SK-N-SH (cell line): ENCODE data around the gene SLC25A29. TPM values are rescaled to one million over a fixed set of nuclear protein-coding genes. Genes with fewer than 3 reads are reported as not detected.

Source experiments
- CTCF ChIA-PET: fragments of 300-600, 350-600 bp; formaldehyde crosslinking; extraction: SDS; loops from one replicate; lab custom pipeline; 2021; lab: Yijun Ruan, JAX
- POLR2A ChIA-PET: fragments of 350-600 bp; sonication (Branson Sonifier 250); formaldehyde crosslinking; extraction: SDS; loops from one replicate; lab custom pipeline; 2020; ENCODE audit warnings: antibody characterized with exemption, inconsistent platforms; lab: Yijun Ruan, JAX
- DNase-seq: peaks from one replicate; pipeline ENCODE4 v3.0.0; 2012
- H2AFZ ChIP-seq: fragments of 200-600 bp; sonication (generic); 2 replicates; pipeline ENCODE4 v1.8.1; 2016; ENCODE audit warnings: antibody characterized with exemption, mild to moderate bottlenecking, low read depth
- H3F3A ChIP-seq: fragments of 200-600 bp; sonication (generic); replicated peaks from 2 replicates; pipeline ENCODE3; 2016; ENCODE audit warnings: antibody characterized with exemption, mild to moderate bottlenecking; ENCODE audit not compliant: insufficient read depth
- H3K27ac ChIP-seq, 2 experiments: fragments of 200-500 bp in 1 of 2; fragments of 200-600 bp in 1 of 2; sonication (Bioruptor generic) in 1 of 2; sonication (generic), shearing (Covaris generic) in 1 of 2; 2 replicates each; pipeline versions ENCODE4 v1.5.1 to v1.6.1; 2014 to 2016; ENCODE audit warnings: low read depth in 2 of 2, inconsistent platforms in 1 of 2, low read length in 1 of 2, mild to moderate bottlenecking in 1 of 2, mixed read lengths in 1 of 2
- H3K27me3 ChIP-seq: fragments of 200-600 bp; sonication (generic), shearing (Covaris generic); 2 replicates; pipeline ENCODE4 v1.6.1; 2016; ENCODE audit warnings: mixed run types; ENCODE audit not compliant: insufficient read depth
- H3K36me3 ChIP-seq, 2 experiments: fragments of 200-500 bp in 1 of 2; fragments of 200-600 bp in 1 of 2; sonication (Bioruptor generic) in 1 of 2; sonication (generic) in 1 of 2; replicated peaks in 1 of 2; 2 replicates each; pipeline versions ENCODE3 to v1.5.1; 2014 to 2016; ENCODE audit warnings: low read length in 1 of 2, mild to moderate bottlenecking in 1 of 2; ENCODE audit not compliant: insufficient read depth in 2 of 2, control insufficient read depth in 1 of 2
- H3K4me1 ChIP-seq, 2 experiments: fragments of 200-500 bp in 1 of 2; fragments of 200-600 bp in 1 of 2; sonication (Bioruptor generic) in 1 of 2; sonication (generic), shearing (Covaris generic) in 1 of 2; 2 replicates each; pipeline versions ENCODE4 v1.5.1 to v1.6.1; 2014 to 2016; ENCODE audit warnings: low read depth in 1 of 2, low read length in 1 of 2, mixed run types in 1 of 2; ENCODE audit not compliant: insufficient read depth in 2 of 2, control insufficient read depth in 1 of 2
- H3K4me2 ChIP-seq: fragments of 200-600 bp; sonication (generic), shearing (Covaris generic); 2 replicates; pipeline ENCODE4 v1.6.1; 2017; ENCODE audit warnings: mixed run types
- H3K4me3 ChIP-seq, 2 experiments: fragments of 200-500 bp in 1 of 2; fragments of 200-600 bp in 1 of 2; sonication (Bioruptor generic) in 1 of 2; sonication (generic), shearing (Covaris generic) in 1 of 2; 2 replicates each; pipeline versions ENCODE4 v1.5.1 to v1.8.1; 2014 to 2016; ENCODE audit warnings: low read depth in 2 of 2, inconsistent platforms in 1 of 2, low read length in 1 of 2, mild to moderate bottlenecking in 1 of 2, mixed read lengths in 1 of 2, moderate library complexity in 1 of 2
- H3K79me2 ChIP-seq: fragments of 200-600 bp; sonication (generic); 2 replicates; pipeline ENCODE4 v1.8.1; 2017; ENCODE audit warnings: mild to moderate bottlenecking; ENCODE audit not compliant: insufficient read depth
- H3K9ac ChIP-seq: fragments of 200-600 bp; sonication (generic); 2 replicates; pipeline ENCODE4 v1.6.1; 2017; ENCODE audit warnings: mixed run types
- H3K9me2 ChIP-seq: fragments of 200-600 bp; sonication (generic); 2 replicates; pipeline ENCODE4 v1.6.1; 2017; ENCODE audit warnings: mixed run types
- H3K9me3 ChIP-seq: fragments of 200-600 bp; sonication (generic); 2 replicates; pipeline ENCODE4 v1.6.1; 2017; ENCODE audit warnings: mixed run types, mild to moderate bottlenecking, moderate library complexity
- H4K20me1 ChIP-seq: fragments of 200-600 bp; sonication (generic); 2 replicates; pipeline ENCODE4 v1.6.1; 2017; ENCODE audit warnings: mild to moderate bottlenecking, mixed run types; ENCODE audit not compliant: insufficient read depth
- JUND ChIP-seq: IDR thresholded peaks from 2 replicates; pipeline ENCODE4 v1.4.0; 2012
- SMC3 ChIP-seq: IDR thresholded peaks from 2 replicates; pipeline ENCODE4 v1.6.1; 2012; ENCODE audit warnings: low read depth, low read length, improper control_type of control experiment
- TAF1 ChIP-seq: IDR thresholded peaks from 2 replicates; pipeline ENCODE4 v1.6.1; 2012; ENCODE audit warnings: low read depth, mild to moderate bottlenecking, low read length, moderate library complexity, borderline replicate concordance
- TEAD4 ChIP-seq: IDR thresholded peaks from 2 replicates; pipeline ENCODE4 v1.4.0; 2012; ENCODE audit warnings: mild to moderate bottlenecking, borderline replicate concordance; ENCODE audit not compliant: insufficient read depth
- WGBS: methylation state at CpG from one replicate; pipeline ENCODE4 v1.1.6; 2017; ENCODE audit warnings: low lambda C conversion rate; 5-methylcytosine and 5-hydroxymethylcytosine counted together
- polyA plus RNA-seq, 3 experiments: library from polyadenylated mRNA; depleted of rRNA; stranded (reverse); fragments of >200 nt; gene quantifications; 2 replicates each; pipeline ENCODE4 v1.2.3, GENCODE V29; 2012
- TF ChIP-seq, protein P1 (sequence below): fragments of 200-600 bp; sonication (generic); IDR thresholded peaks from 2 replicates; pipeline ENCODE4 v1.6.1; 2017; ENCODE audit warnings: antibody characterized with exemption, mild to moderate bottlenecking, moderate library complexity
- TF ChIP-seq, protein P2 (sequence below): fragments of 150-350 bp; IDR thresholded peaks from 2 replicates; pipeline ENCODE4 v1.6.1; 2017; ENCODE audit warnings: antibody characterized with exemption, low read length, low read depth, borderline replicate concordance
- TF ChIP-seq, protein P3 (sequence below): IDR thresholded peaks from 2 replicates; pipeline ENCODE4 v1.6.1; 2012; ENCODE audit warnings: mild to moderate bottlenecking, low read depth, low read length, moderate library complexity
- TF ChIP-seq, protein P4 (sequence below): IDR thresholded peaks from 2 replicates; pipeline ENCODE4 v1.4.0; 2012; ENCODE audit warnings: low read depth, borderline replicate concordance

Gene SLC25A29
- polyA plus RNA-seq, 1 of the 3 experiments (the other 2 are of a cell fraction), result 66.9 TPM

DNA sequence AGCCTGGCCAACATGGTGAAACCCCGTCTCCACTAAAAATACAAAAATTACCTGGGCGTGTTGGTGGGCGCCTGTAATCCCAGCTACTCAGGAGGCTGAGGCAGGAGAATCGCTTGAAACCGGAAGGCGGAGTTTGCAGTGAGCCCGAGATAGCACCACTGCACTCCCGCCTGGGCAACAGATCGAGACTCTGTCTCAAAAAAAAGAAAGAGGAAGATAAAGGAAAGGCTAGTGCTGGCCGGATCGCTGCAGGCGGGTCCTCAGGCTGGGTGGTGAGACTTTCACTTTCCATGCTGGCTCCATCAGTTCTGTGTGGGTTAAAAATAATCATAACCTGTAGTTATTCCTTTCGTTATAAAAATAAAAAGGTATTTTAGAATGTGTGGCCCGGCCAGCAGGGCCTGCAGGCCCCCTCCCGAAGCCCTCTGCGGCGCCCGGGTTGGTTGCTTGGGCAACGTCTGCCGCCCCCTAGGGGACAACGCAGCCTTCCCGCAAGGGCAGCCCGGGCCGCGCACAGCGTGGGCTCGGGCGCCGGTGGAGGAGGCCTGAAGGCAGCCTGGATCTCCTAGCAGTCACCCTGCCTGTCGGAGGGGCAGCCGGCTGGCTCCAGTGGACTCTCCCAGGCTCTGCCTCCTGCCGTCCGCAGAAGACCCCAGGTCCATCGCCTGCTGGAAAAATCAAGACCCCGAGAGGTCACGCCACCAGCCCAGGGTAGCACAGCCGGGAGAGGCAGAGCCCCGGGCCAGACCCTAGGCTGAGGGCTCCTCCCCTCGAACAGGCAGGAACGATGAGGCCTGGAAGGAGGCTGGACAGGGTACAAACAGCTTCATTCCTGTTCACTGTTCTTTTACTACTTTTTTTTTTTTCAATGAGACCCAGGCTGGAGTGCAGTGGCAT, 11.9 kb upstream of the SLC25A29 start:
- TF ChIP-seq TAF1, result no peak
- TF ChIP-seq, protein P1, sequence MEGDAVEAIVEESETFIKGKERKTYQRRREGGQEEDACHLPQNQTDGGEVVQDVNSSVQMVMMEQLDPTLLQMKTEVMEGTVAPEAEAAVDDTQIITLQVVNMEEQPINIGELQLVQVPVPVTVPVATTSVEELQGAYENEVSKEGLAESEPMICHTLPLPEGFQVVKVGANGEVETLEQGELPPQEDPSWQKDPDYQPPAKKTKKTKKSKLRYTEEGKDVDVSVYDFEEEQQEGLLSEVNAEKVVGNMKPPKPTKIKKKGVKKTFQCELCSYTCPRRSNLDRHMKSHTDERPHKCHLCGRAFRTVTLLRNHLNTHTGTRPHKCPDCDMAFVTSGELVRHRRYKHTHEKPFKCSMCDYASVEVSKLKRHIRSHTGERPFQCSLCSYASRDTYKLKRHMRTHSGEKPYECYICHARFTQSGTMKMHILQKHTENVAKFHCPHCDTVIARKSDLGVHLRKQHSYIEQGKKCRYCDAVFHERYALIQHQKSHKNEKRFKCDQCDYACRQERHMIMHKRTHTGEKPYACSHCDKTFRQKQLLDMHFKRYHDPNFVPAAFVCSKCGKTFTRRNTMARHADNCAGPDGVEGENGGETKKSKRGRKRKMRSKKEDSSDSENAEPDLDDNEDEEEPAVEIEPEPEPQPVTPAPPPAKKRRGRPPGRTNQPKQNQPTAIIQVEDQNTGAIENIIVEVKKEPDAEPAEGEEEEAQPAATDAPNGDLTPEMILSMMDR, result peak; percentile 39
- TF ChIP-seq, all 33 proteins: peak for 1
- no peaks in the 10 kb centered on the region for H4K20me1 ChIP-seq
- ChIA-PET POLR2A (interaction anchor here (0.6 kb wide), 1 partner anchor 44 kb away, joined by 3 read pairs; no protein-coding TSS in a partner anchor), CTCF (no interaction called here)
- peaks cover 0 to under 1% of the 10 kb centered on the region in 2 experiments; a peak in 1 of 4 replicates for H3K4me1 ChIP-seq
- H3K4me3 ChIP-seq, result no peak overlapping the region
- H2AFZ ChIP-seq, result no peak overlapping the region
- peak; percentile 61 for DNase-seq
- no peaks in the 10 kb centered on the region for H3K36me3 ChIP-seq
- H3K79me2 ChIP-seq, result no peaks in the 10 kb centered on the region
- WGBS, result 82% methylated on average over 38 of the region's 40 CpGs
- no peaks in the 10 kb centered on the region for H3K27me3 ChIP-seq
- H3K4me2 ChIP-seq, result no peak overlapping the region
- H3K9ac ChIP-seq, result no peak overlapping the region
- H3K27ac ChIP-seq, result no peak overlapping the region
- no peaks in the 10 kb centered on the region for H3K9me2 ChIP-seq
- no peaks in the 10 kb centered on the region for H3K9me3 ChIP-seq
- H3F3A ChIP-seq, result no peaks in the 10 kb centered on the region

DNA sequence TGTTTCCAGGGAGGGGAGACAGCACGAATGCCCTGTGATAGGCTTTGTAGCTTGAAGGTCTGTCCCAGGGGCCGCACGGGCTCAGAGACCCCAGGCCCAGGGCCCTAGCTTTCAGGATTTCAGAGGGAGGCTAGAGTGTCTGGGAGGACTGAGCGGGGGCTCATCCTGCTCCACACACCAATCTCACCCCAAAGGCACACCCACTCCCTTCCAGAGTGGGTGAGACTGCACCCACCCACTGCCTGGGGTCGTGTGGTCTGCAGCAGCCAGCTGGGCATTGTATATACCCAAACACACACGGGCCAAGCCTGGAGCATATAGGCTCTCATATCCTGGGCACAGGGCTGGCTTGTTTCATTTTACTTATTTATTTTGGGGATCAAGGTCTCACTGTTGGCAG, 11.1 kb upstream of the SLC25A29 start:
- no peak overlapping the region for H3K4me3 ChIP-seq
- H3K27me3 ChIP-seq, result no peaks in the 10 kb centered on the region
- H3K9ac ChIP-seq, result no peak overlapping the region
- 89% methylated on average over 4 of the region's 6 CpGs for WGBS
- H3K27ac ChIP-seq, result no peak overlapping the region
- no peaks in the 10 kb centered on the region for H4K20me1 ChIP-seq
- DNase-seq, result no peak
- no peaks in the 10 kb centered on the region for H3K36me3 ChIP-seq
- no peaks in the 10 kb centered on the region for H3K9me2 ChIP-seq
- no peak overlapping the region for H2AFZ ChIP-seq
- H3K4me2 ChIP-seq, result no peak overlapping the region
- H3K4me1 ChIP-seq, result peaks cover 0 to 8% of the 10 kb centered on the region in 2 experiments; a peak in 1 of 4 replicates
- CTCF ChIA-PET, result interaction anchor here (0.7 kb wide), 1 partner anchor 32 kb away, joined by 3 read pairs; no protein-coding TSS in a partner anchor
- POLR2A ChIA-PET, result no interaction called here
- no peaks in the 10 kb centered on the region for H3K79me2 ChIP-seq
- no peaks in the 10 kb centered on the region for H3F3A ChIP-seq
- no peaks in the 10 kb centered on the region for H3K9me3 ChIP-seq
- TF ChIP-seq SMC3 (no peak), JUND (no peak), TEAD4 (no peak)
- TF ChIP-seq, protein P2, sequence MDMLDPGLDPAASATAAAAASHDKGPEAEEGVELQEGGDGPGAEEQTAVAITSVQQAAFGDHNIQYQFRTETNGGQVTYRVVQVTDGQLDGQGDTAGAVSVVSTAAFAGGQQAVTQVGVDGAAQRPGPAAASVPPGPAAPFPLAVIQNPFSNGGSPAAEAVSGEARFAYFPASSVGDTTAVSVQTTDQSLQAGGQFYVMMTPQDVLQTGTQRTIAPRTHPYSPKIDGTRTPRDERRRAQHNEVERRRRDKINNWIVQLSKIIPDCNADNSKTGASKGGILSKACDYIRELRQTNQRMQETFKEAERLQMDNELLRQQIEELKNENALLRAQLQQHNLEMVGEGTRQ, result no peak
- TF ChIP-seq, protein P3, sequence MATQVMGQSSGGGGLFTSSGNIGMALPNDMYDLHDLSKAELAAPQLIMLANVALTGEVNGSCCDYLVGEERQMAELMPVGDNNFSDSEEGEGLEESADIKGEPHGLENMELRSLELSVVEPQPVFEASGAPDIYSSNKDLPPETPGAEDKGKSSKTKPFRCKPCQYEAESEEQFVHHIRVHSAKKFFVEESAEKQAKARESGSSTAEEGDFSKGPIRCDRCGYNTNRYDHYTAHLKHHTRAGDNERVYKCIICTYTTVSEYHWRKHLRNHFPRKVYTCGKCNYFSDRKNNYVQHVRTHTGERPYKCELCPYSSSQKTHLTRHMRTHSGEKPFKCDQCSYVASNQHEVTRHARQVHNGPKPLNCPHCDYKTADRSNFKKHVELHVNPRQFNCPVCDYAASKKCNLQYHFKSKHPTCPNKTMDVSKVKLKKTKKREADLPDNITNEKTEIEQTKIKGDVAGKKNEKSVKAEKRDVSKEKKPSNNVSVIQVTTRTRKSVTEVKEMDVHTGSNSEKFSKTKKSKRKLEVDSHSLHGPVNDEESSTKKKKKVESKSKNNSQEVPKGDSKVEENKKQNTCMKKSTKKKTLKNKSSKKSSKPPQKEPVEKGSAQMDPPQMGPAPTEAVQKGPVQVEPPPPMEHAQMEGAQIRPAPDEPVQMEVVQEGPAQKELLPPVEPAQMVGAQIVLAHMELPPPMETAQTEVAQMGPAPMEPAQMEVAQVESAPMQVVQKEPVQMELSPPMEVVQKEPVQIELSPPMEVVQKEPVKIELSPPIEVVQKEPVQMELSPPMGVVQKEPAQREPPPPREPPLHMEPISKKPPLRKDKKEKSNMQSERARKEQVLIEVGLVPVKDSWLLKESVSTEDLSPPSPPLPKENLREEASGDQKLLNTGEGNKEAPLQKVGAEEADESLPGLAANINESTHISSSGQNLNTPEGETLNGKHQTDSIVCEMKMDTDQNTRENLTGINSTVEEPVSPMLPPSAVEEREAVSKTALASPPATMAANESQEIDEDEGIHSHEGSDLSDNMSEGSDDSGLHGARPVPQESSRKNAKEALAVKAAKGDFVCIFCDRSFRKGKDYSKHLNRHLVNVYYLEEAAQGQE, result no peak
- TF ChIP-seq, protein P4, sequence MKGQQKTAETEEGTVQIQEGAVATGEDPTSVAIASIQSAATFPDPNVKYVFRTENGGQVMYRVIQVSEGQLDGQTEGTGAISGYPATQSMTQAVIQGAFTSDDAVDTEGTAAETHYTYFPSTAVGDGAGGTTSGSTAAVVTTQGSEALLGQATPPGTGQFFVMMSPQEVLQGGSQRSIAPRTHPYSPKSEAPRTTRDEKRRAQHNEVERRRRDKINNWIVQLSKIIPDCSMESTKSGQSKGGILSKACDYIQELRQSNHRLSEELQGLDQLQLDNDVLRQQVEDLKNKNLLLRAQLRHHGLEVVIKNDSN, result no peak
- TF ChIP-seq, protein P1, result no peak
